Renal pelvis (tissue), 3 donors: ENCODE data around the gene COMP. TPM values are rescaled to one million over a fixed set of nuclear protein-coding genes. Genes with fewer than 3 reads are reported as not detected.

Source experiments
- polyA plus RNA-seq, 3 donors: library from polyadenylated mRNA; unstranded; fragments of 120-200 nt; gene quantifications; one replicate each; pipeline ENCODE4 v1.2.1, GENCODE V29; 2013; ENCODE audit not compliant: insufficient read length in 3 of 3

The COMP gene
- polyA plus RNA-seq, 3 donors: 0.10 to 0.56 (median 0.22) TPM

Other genes starting within 250 kb of the COMP start
- gene FKBP8, start 247.7 kb downstream of the COMP start, polyA plus RNA-seq: 100 to 1,000 TPM; 178 to 222 (median 219) TPM
- gene KXD1, start 233.4 kb downstream of the COMP start, polyA plus RNA-seq: 10 to 100 TPM; 60.8 to 70.3 (median 67.5) TPM
- 100 to 1,000 TPM; 738 to 924 (median 787) TPM for gene UBA52, start 219.4 kb downstream of the COMP start, polyA plus RNA-seq
- gene REX1BD, start 202.5 kb downstream of the COMP start, polyA plus RNA-seq: 10 to 100 TPM; 33.3 to 51.5 (median 41.9) TPM
- gene CRLF1, start 184.5 kb downstream of the COMP start, polyA plus RNA-seq: 1 to 10 TPM; 4.5 to 4.8 (median 4.7) TPM
- 1 to 10 TPM; 1.8 to 3.5 (median 3.3) TPM for gene TMEM59L, start 178.4 kb downstream of the COMP start, polyA plus RNA-seq
- 10 to 100 TPM in 1 of 3 donors, 1 to 10 TPM in 2; 7.6 to 11.0 (median 8.7) TPM for gene KLHL26, start 154.3 kb downstream of the COMP start, polyA plus RNA-seq
- 10 to 100 TPM; 23.2 to 30.1 (median 23.7) TPM for gene CRTC1, start 107.6 kb downstream of the COMP start, polyA plus RNA-seq
- gene UPF1, start 40.7 kb upstream of the COMP start, polyA plus RNA-seq: 10 to 100 TPM; 54.6 to 66.1 (median 63.8) TPM
- 1 to 10 TPM; 6.2 to 7.8 (median 7.1) TPM for gene CERS1, start 104.9 kb upstream of the COMP start, polyA plus RNA-seq
- 100 to 1,000 TPM; 118 to 145 (median 140) TPM for gene COPE, start 128.1 kb upstream of the COMP start, polyA plus RNA-seq
- 10 to 100 TPM; 48.3 to 61.6 (median 57.4) TPM for gene DDX49, start 128.4 kb upstream of the COMP start, polyA plus RNA-seq
- gene HOMER3, start 149.9 kb upstream of the COMP start, polyA plus RNA-seq: 10 to 100 TPM; 56.2 to 72.4 (median 72.1) TPM
- 100 to 1,000 TPM in 2 of 3 donors, 10 to 100 TPM in 1; 71.5 to 127 (median 121) TPM for gene SUGP2, start 242.2 kb upstream of the COMP start, polyA plus RNA-seq
- gene ARMC6, start 242.3 kb upstream of the COMP start, polyA plus RNA-seq: 10 to 100 TPM; 34.7 to 41.6 (median 40.8) TPM